ENCODE measurements around the gene FOXK2.

FOXK2 gene

DNA sequence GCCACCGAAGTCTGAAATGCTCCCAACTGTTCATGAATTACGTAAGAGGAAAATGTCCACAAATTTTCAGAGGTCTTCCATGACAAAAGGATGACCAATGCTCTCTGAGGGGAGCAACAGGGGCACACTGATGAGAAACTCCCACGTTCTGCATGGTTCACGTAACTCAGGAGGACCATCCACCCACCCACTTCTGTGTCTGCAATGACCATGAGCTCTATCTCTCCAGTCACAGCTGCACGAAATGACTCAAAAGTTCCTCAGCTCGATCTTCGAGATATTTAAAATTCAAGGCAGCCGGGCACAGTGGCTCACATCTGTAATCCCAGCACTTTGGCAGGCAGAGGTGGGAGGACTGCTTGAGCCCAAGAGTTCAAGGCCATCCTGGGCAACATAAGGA, 112.9 kb downstream of the FOXK2 start:
- DNase-seq: no peak

DNA sequence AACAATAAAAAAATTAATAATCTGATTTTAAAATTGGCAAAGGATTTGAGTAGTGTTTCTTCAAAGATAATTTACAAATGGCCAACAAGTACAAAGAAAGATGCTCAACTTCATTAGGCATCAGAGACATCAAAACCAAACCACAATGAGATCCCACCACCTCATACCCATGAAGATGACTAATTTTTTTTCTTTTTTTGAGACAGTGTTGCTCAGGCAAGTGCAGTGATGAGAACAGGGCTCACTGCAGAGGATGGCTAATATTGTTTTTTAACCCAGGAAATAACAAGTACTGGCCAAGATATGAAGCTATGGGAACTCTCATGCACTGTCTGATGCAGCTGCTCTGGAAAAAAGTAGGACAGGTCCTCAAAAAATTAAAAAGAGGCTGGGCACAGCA, 113.8 kb downstream of the FOXK2 start:
- DNase-seq: no peak

DNA sequence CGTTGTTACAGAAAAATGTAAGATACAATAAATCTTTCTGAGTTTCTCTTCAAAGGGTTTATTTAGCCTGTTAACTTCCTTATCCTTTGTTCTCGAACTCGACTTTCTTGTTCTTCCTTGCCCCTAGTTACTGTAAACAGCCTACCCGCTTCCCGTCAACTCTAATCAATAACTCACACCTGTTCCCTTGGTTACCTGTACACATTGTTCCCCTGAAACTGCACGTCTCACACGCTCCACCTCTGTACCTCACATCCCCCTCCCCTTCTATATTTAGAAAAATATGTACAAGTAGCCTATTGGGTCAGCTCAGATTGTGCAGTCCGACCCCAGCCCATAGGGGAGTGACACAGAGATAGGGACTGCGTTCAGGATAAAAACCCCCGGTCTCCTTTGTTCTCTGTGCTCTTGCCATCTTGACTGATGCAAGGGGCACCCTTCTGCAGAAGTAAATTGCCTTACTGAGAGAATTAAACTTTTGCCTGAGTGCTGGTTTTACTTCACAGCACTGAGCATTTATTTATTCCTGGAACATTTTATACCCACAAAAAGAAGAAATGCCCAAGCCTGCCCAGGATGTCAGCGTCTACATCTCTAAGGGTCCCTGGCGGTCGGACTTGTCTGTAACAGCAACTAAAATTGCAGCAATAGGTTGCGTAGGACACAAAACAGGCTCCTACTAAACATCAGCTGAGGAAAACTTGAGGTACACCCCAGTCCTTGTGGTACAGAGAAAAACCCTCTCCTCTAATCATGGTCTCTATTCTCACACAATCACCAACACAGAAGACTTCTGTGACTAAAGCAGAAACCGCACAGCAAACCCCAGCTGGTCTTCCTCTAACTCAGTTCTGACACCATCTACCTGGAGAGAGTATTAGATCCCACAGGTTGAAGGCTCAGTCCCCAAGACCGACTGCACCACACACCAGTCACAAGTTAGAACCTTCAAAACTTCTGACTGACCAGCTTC, 117.4 kb downstream of the FOXK2 start:
- no peak for DNase-seq

DNA sequence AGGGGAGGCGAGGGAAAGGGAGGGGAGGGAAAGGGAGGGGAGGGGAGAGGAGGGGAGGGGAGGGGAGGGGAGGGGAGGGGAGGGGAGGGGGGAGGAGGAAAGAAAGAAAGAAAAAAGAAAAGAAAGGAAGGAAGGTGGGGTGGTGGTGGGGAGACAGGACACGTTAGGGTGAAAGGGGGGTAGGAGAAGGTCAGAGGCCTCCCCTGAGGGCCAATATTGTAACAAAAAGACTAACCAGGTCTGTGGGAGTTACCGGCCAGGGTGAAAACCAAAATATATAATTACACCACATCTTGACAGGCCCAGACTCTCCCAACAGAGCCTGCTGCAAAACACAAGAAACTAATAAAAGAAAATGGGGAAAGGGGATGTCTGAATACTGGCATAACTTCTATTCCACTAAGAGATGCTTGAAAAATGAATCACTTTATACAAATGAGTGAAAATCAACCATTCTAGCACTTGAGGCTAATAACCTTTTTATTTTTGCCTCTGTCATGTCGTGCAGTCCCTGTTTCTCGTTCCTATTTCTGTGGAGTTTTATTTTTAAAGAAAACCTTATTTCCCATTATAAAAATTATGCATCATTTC, 118.7 kb downstream of the FOXK2 start:
- DNase-seq: no peak

DNA sequence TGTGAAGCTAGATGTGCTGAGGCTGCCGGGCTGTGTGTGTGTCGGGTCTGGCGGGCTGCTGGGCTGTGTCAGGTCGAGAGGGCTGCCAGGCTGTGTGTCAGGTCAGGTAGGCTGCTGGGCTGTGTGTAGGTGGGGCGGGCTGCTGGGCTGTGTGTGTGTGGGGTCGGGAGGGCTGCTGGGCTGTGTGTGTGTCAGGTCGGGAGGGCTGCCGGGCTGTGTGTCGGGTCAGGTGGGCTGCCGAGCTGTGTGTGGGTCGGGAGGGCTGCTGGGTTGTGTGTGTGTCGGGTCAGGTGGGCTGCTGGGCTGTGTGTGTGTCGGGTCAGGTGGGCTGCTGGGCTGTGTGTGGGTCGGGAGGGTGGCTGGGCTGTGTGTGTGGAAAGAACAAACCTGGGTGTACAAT, 120.1 kb downstream of the FOXK2 start:
- DNase-seq: no peak

DNA sequence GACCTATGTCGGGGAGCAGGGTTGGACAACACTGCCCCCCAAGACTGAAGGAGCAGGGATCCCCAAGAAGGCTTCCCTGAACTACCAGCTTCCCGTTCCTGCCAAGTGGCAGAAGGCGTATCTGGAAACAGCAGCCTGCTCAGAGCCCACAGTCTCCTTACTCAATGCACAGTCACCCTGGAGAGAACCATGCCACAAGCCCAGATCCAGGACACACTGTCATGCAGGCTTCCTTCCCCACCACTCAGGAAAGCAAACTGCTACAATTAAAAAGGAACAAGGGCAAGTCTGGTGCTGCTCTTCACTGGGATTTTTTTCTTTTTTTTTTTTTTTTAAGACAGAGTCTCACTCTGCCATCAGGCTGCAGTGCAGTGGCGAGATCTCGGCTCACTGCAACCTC, 120.5 kb downstream of the FOXK2 start:
- no peak for DNase-seq

DNA sequence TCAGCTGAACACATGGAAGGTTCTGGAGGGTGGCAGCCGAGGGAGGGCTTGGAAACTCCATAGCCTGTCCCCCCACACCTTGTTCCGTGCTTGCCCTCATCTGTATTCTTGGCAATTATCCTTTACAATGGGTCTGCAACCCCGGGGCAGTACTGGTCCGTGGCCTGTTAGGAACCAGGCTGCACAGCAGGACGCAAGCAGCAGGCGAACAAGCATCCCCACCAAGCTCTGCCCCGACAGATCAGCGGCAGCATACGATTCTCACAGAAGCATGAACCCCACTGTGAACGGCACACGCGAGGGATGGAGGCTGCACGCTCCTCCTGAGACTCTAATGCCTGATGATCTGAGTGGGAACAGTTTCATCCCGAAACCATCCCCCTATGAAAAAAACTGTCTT, 122.5 kb downstream of the FOXK2 start:
- no peak for DNase-seq

DNA sequence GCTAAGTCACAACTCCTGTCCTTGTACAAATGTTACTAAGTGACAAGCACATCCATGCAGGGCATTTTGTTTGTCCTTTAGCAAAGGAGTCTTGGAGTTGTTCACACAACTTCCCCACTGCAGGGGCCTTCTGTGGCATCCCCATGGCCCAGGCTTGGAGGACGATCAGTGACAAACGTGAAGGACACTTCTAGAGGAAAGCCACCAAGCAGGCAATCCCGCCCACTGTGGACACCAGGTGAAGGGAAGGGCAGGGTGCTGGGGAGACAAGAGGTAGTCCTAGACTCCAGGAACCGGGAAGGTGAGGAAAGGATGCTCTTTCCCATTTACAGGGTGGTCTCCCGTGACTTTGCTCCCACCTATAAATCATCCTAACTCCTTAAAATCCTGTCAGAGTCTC, 124.6 kb downstream of the FOXK2 start:
- DNase-seq: no peak

DNA sequence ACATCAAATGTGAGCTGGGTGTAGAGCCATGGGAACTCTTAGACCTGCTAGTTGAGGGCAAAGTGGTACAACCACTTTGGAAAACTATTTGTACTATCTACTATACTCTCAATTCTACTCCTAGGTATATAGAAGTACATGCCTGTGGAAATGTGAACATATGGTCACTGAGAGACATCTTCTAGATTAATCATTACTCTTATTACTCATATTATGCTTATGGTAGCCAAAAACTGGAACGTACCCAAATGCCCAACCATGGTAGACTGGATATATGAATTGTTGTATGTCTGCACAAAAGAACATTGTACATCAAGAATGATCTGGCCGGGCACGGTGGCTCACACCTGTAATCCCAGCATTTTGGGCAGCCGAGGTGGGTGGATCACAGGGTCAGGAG, 126.0 kb downstream of the FOXK2 start:
- no peak for DNase-seq

DNA sequence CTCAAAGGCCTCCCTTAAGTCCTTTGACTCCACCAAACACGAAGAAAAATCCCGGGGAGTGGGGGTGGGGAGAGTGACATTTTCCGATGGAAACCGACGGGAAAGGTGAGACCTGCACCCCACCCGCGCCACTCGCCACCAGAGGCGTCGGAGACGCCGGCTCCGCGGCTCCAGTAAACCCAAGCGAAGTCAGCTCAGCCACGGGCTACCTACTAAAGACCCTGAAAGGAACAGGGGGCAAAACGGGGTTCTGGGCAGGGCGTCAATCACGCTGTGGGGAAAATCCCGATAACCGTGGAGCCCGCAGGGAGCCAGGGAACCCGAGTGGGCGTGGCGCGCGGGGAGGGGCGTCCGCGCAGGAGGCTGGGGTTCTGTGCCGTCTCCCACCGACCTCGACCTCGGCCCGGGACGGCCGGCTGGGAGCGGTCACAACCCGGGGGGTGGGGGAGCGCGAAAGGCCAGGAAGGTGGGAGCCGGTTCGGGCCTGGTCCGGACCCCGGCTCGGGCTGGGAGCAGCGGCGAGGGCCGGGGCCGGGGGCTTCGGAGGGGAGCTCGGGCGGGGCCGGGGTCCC, 128.1 kb downstream of the FOXK2 start:
- DNase-seq: no peak

DNA sequence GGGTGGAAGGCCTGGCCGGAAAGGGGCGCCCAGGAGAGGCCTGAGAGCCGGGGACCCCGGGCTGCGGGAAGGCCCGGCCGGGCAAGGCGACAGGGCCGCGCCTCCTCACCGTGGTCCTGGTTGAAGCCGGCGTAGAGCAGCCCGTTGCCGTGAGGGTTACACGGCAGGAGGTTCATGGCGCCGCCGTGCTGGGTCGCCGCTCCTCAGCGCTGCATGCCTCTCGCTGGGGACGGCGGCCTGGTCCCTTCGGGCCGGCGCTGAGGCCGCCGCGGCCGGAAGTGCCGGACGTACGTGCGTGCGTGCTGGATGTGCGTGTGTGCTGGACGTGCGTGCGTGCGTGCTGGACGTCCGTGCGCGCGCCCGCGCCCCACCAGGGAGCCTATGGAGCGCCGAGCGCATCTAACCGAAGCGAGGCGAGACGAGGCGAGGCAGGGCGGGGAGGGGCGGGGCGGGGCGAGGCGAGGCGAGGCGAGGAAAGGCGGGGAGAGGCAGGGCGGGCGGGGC, 128.7 kb downstream of the FOXK2 start, which contains the start of gene WDR45B:
WDR45B (minus strand) TSS at position 280 of the 504 bp plus-strand sequence; CDS start at position 176, 104 bp downstream.
- DNase-seq: peak; percentile 30 to 98 (median 93)

DNA sequence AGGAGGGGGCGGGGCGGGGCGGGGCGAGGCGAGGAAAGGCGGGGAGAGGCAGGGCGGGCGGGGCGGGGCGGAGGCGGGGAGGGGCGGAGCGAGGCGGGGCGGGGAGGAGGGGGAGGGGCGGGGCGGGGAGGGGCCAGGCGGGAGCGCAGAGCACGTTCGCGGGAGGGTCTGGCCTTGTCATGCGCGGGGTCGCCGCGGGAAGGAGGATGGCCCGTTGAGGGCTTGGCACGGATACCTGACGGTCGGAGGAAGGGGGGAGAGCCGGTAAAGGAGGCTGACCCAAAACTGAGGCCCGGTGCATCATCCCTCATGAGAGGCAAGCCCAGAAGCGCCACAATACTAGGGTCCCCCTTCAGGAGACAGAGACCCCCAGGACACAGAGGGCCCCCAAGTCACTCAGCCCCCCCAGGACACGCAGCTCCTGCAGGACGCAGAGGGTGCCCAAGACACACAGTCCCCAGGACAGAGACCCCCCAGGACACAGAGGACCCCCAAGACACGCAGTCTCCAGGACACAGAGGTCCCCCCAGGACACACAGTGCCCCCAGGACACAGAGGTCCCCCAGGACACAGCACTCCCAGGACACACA, 129.3 kb downstream of the FOXK2 start:
- peak in 13 of 56 donors; percentile 57 to 82 (median 66) for DNase-seq

DNA sequence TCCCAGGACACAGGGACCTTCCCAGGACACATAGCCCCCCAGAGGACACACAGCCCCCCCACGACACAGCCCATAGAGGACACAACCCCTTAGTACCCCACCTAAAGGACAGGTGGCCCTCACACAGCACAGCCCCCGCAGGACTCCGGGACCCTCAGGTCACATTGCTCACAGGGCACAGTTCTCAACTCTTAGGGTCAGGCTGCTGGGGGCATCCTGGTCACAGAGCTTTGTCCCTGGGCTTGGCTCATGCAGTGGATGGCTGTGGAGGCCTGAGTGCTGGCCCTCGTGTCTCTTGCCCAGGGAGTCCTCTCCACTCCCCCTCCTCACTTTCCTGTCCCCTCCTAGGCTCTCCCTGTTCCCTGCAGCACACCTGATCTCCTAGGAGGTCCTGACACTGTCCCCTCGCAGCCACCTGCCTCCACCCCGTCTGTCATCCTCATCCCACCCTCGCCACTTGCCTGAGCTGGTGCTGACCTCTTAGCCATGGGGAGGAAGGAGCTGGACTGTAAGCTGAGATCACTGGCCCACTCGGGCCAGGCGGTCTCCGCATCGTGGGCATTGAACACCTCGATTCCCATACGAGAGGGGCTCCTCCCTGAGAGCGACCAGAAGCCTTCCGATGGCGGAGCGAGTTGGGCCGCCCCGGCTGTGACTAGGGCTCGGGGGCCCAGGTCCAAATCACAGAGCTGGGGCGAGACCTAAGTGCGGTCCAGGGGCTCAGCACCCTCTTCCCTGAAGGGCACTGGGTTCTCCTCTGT, 130.1 kb downstream of the FOXK2 start:
- DNase-seq: no peak

DNA sequence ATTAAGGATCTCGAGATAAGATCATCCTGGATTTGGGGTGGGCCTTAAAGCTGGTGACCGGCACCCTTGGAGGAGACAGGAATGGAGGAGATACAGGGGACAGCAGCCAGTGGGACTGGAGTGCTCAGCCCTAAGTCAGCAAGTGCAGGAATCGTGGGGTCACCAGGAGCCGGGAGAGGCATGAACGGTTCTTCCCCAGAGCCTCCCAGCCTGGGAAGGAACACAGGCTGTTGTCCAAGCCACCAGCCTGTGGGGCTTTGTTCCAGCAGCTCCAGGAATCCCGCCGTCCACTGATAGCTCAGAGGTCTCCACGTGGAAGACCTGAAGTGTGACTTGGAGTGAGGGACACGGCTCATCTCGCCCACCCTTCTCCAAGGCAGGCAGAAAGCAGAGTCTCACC, 131.2 kb downstream of the FOXK2 start:
- DNase-seq: no peak

DNA sequence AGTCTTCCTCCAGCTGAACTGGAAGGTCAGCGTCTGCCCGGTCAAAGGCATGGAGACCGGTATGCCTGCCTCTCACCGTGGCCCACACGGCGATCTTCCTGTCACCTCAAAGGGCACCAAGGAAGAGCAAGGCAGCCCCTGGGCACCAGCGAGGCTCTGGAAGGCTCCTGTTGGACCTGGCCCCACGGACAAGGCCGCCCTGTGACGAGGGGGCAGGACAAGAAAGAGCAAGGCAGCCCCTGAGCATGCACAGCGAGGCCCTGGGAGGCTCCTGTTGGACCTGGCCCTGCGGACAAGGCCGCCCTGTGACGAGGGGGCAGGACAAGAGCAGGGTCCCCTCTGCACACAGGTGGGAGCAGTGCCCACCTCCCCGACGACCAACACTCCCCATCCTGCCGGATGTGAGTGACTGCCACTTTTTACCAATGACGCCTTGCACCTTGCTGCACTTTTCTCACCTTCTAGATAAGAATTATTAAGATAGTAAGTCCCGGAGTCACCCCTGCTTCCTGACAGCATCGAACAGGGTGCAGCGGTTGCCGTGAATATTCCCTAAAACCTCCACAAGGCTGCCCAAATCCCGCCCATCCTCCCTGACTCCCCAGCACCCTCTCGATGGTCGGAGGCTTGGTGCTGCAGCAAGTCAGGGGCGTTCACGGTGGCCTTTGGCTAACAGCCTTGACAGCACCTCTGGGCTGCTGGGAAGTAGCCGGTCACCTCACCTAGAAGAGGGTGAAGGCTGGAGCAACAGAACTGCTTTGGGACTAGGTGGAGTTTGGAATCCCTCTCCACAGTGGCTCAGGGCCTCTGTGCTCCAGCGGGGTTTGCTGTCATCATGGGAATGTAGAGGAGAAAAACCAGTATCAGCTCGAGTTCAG, 134.4 kb downstream of the FOXK2 start:
- no peak for DNase-seq

Data from amygdala (tissue), 56 donors.